ENCODE results near the gene MOV10.

MOV10 gene

GRCh38 chr1:112646225-112646624 lies 28.2 kb upstream of the MOV10 start:
- H3K9me3 Mint-ChIP-seq, result no peaks in the 10 kb centered on the region
- H3K36me3 Mint-ChIP-seq (ENCODE audit: low read depth), result peaks cover 53% of the 10 kb centered on the region
- H3K27me3 Mint-ChIP-seq (ENCODE audit: low read depth), result no peaks in the 10 kb centered on the region
- H3K4me1 Mint-ChIP-seq (ENCODE audit: low read depth), result peaks cover 15% of the 10 kb centered on the region
- no peak overlapping the region for H3K27ac Mint-ChIP-seq
- no peak for DNase-seq (ENCODE audit: low spot score)
- no peak overlapping the region for H3K4me3 Mint-ChIP-seq

- Mint-ChIP-seq H3K4me3 (no peak overlapping the region), H3K4me1 (ENCODE audit: low read depth) (peaks cover 8% of the 10 kb centered on the region), H3K27me3 (ENCODE audit: low read depth) (no peaks in the 10 kb centered on the region), H3K27ac (peak overlapping the region; percentile 26), H3K9me3 (no peaks in the 10 kb centered on the region), H3K36me3 (ENCODE audit: low read depth) (peaks cover 59% of the 10 kb centered on the region)
- no peak for DNase-seq (ENCODE audit: low spot score)
Observed at GRCh38 chr1:112651205-112651604, 23.3 kb upstream of the MOV10 start.

GRCh38 chr1:112665857-112666256 lies 8.6 kb upstream of the MOV10 start:
- H3K4me3 Mint-ChIP-seq, result no peak overlapping the region
- no peak overlapping the region for H3K27ac Mint-ChIP-seq
- H3K9me3 Mint-ChIP-seq, result no peaks in the 10 kb centered on the region
- H3K4me1 Mint-ChIP-seq (ENCODE audit: low read depth), result peaks cover 26% of the 10 kb centered on the region
- H3K36me3 Mint-ChIP-seq (ENCODE audit: low read depth), result peaks cover 76% of the 10 kb centered on the region
- DNase-seq (ENCODE audit: low spot score), result no peak
- no peaks in the 10 kb centered on the region for H3K27me3 Mint-ChIP-seq (ENCODE audit: low read depth)

- H3K36me3 Mint-ChIP-seq (ENCODE audit: low read depth), result peaks cover 78% of the 10 kb centered on the region
- DNase-seq (ENCODE audit: low spot score), result no peak
- no peak overlapping the region for H3K4me3 Mint-ChIP-seq
- peaks cover 29% of the 10 kb centered on the region for H3K4me1 Mint-ChIP-seq (ENCODE audit: low read depth)
- H3K27ac Mint-ChIP-seq, result peak overlapping the region; percentile 62
- no peaks in the 10 kb centered on the region for H3K27me3 Mint-ChIP-seq (ENCODE audit: low read depth)
- no peaks in the 10 kb centered on the region for H3K9me3 Mint-ChIP-seq
Observed at GRCh38 chr1:112666946-112667345, 7.5 kb upstream of the MOV10 start.

- Mint-ChIP-seq H3K4me3 (no peak overlapping the region), H3K4me1 (ENCODE audit: low read depth) (peaks cover 48% of the 10 kb centered on the region), H3K27ac (no peak overlapping the region), H3K9me3 (no peaks in the 10 kb centered on the region), H3K36me3 (ENCODE audit: low read depth) (peaks cover 62% of the 10 kb centered on the region), H3K27me3 (ENCODE audit: low read depth) (no peaks in the 10 kb centered on the region)
- DNase-seq (ENCODE audit: low spot score), result no peak
Observed at GRCh38 chr1:112672009-112672408, 2.5 kb upstream of the MOV10 start.

GRCh38 chr1:112672842-112673241 lies 1.6 kb upstream of the MOV10 start:
- Mint-ChIP-seq H3K4me3 (no peak overlapping the region), H3K27ac (no peak overlapping the region), H3K36me3 (ENCODE audit: low read depth) (peaks cover 54% of the 10 kb centered on the region), H3K9me3 (no peaks in the 10 kb centered on the region), H3K27me3 (ENCODE audit: low read depth) (no peaks in the 10 kb centered on the region), H3K4me1 (ENCODE audit: low read depth) (peaks cover 50% of the 10 kb centered on the region)
- no peak for DNase-seq (ENCODE audit: low spot score)

GRCh38 chr1:112673592-112674439 lies 643 bp upstream of the MOV10 start:
- no peaks in the 10 kb centered on the region for H3K27me3 Mint-ChIP-seq (ENCODE audit: low read depth)
- DNase-seq (ENCODE audit: low spot score), result no peak

GRCh38 chr1:112674986-112675727 lies 698 bp downstream of the MOV10 start:
- Mint-ChIP-seq H3K4me1 (ENCODE audit: low read depth) (peaks cover 41% of the 10 kb centered on the region), H3K27me3 (ENCODE audit: low read depth) (no peaks in the 10 kb centered on the region), H3K9me3 (no peaks in the 10 kb centered on the region), H3K36me3 (ENCODE audit: low read depth) (peaks cover 37% of the 10 kb centered on the region), H3K4me3 (peak overlapping the region; percentile 98), H3K27ac (peak overlapping the region; percentile 99)
- DNase-seq (ENCODE audit: low spot score), result peak; percentile 48

More at GRCh38 chr1:112673592-112674439, 643 bp upstream of the MOV10 start:
- Mint-ChIP-seq H3K36me3 (ENCODE audit: low read depth) (peaks cover 46% of the 10 kb centered on the region), H3K4me1 (ENCODE audit: low read depth) (peaks cover 45% of the 10 kb centered on the region), H3K27ac (peak overlapping the region; percentile 99), H3K9me3 (no peaks in the 10 kb centered on the region), H3K4me3 (peak overlapping the region; percentile 98)

GRCh38 chr1:112675728-112676381 lies 1.4 kb downstream of the MOV10 start:
- Mint-ChIP-seq H3K27me3 (ENCODE audit: low read depth) (no peaks in the 10 kb centered on the region), H3K4me1 (ENCODE audit: low read depth) (peaks cover 38% of the 10 kb centered on the region), H3K36me3 (ENCODE audit: low read depth) (peaks cover 30% of the 10 kb centered on the region), H3K27ac (peak overlapping the region; percentile 83), H3K4me3 (peak overlapping the region; percentile 83), H3K9me3 (no peaks in the 10 kb centered on the region)
- no peak for DNase-seq (ENCODE audit: low spot score)

- Mint-ChIP-seq H3K9me3 (no peaks in the 10 kb centered on the region), H3K4me1 (ENCODE audit: low read depth) (peaks cover 37% of the 10 kb centered on the region), H3K27me3 (ENCODE audit: low read depth) (no peaks in the 10 kb centered on the region), H3K36me3 (ENCODE audit: low read depth) (peaks cover 24% of the 10 kb centered on the region), H3K4me3 (peak overlapping the region; percentile 83), H3K27ac (no peak overlapping the region)
- no peak for DNase-seq (ENCODE audit: low spot score)
Observed at GRCh38 chr1:112676543-112676942, 2.1 kb downstream of the MOV10 start.

GRCh38 chr1:112677501-112677900 lies 3.0 kb downstream of the MOV10 start:
- no peak overlapping the region for H3K4me3 Mint-ChIP-seq
- H3K27me3 Mint-ChIP-seq (ENCODE audit: low read depth), result no peaks in the 10 kb centered on the region

GRCh38 chr1:112678605-112679004 lies 4.1 kb downstream of the MOV10 start:
- no peak overlapping the region for H3K4me3 Mint-ChIP-seq
- DNase-seq (ENCODE audit: low spot score), result no peak
- H3K4me1 Mint-ChIP-seq (ENCODE audit: low read depth), result peaks cover 32% of the 10 kb centered on the region
- no peak overlapping the region for H3K27ac Mint-ChIP-seq
- H3K9me3 Mint-ChIP-seq, result no peaks in the 10 kb centered on the region
- H3K36me3 Mint-ChIP-seq (ENCODE audit: low read depth), result peaks cover 16% of the 10 kb centered on the region
- H3K27me3 Mint-ChIP-seq (ENCODE audit: low read depth), result no peaks in the 10 kb centered on the region

More at GRCh38 chr1:112677501-112677900, 3.0 kb downstream of the MOV10 start:
- Mint-ChIP-seq H3K9me3 (no peaks in the 10 kb centered on the region), H3K4me1 (ENCODE audit: low read depth) (peaks cover 35% of the 10 kb centered on the region), H3K27ac (no peak overlapping the region), H3K36me3 (ENCODE audit: low read depth) (peaks cover 16% of the 10 kb centered on the region)
- DNase-seq (ENCODE audit: low spot score), result no peak

- no peaks in the 10 kb centered on the region for H3K27me3 Mint-ChIP-seq (ENCODE audit: low read depth)
- peaks cover 9% of the 10 kb centered on the region for H3K36me3 Mint-ChIP-seq (ENCODE audit: low read depth)
- H3K9me3 Mint-ChIP-seq, result no peaks in the 10 kb centered on the region
- no peak for DNase-seq (ENCODE audit: low spot score)
- H3K27ac Mint-ChIP-seq, result no peak overlapping the region
- H3K4me3 Mint-ChIP-seq, result no peak overlapping the region
- peaks cover 3% of the 10 kb centered on the region for H3K4me1 Mint-ChIP-seq (ENCODE audit: low read depth)
Observed at GRCh38 chr1:112685913-112686312, 11.5 kb downstream of the MOV10 start.

GRCh38 chr1:112686417-112686816 lies 12.0 kb downstream of the MOV10 start:
- Mint-ChIP-seq H3K27ac (no peak overlapping the region), H3K27me3 (ENCODE audit: low read depth) (no peaks in the 10 kb centered on the region), H3K4me1 (ENCODE audit: low read depth) (peaks cover 3% of the 10 kb centered on the region), H3K36me3 (ENCODE audit: low read depth) (peaks cover 9% of the 10 kb centered on the region), H3K4me3 (no peak overlapping the region), H3K9me3 (no peaks in the 10 kb centered on the region)
- no peak for DNase-seq (ENCODE audit: low spot score)

All from T-helper 2 cell treated with Interferon-gamma antibody and Interleukin-4, amounts not matched to agents 5 μg/mL and 100 μg/mL, for 36 hours (primary cell).